Hippocampal formation (tissue), 2 donors: ENCODE results near the gene METTL1.
"Not testable (repeated sequence)": the region's sequence is repeated elsewhere in the genome, so short reads cannot be mapped to it uniquely, and the experiment has no call there.

Experiments used
- DNase-seq, 2 donors: peaks; one replicate each; lab custom pipeline; 2025; lab: John Stamatoyannopoulos, UW

METTL1 gene

GRCh38 chr12:57796996-57797395 is 25.1 kb upstream of the METTL1 start:
- DNase-seq = no peak

- no peak for DNase-seq
Observed at GRCh38 chr12:57795354-57795753, 23.4 kb upstream of the METTL1 start.

- no peak for DNase-seq
Observed at GRCh38 chr12:57793920-57794319, 22.0 kb upstream of the METTL1 start.

- no peak for DNase-seq
Observed at GRCh38 chr12:57783861-57784260, 12.0 kb upstream of the METTL1 start.

GRCh38 chr12:57783466-57783801 is 11.5 kb upstream of the METTL1 start:
- no peak for DNase-seq

GRCh38 chr12:57782608-57783465 is 10.9 kb upstream of the METTL1 start, which contains the start of gene TSFM:
Gene TSFM (plus strand): TSS chr12:57782787. CDS start chr12:57782802, 15 bp downstream.
- DNase-seq = peak; percentile 85 to 92

- no peak for DNase-seq
Observed at GRCh38 chr12:57782243-57782607, 10.3 kb upstream of the METTL1 start.

GRCh38 chr12:57781801-57782200 is 9.9 kb upstream of the METTL1 start:
- DNase-seq = no peak

- no peak for DNase-seq
Observed at GRCh38 chr12:57781244-57781643, 9.3 kb upstream of the METTL1 start.

- DNase-seq = no peak
Observed at GRCh38 chr12:57780284-57780897, 8.5 kb upstream of the METTL1 start.

- DNase-seq = no peak
Observed at GRCh38 chr12:57779736-57780135, 7.8 kb upstream of the METTL1 start.

- DNase-seq = no peak
Observed at GRCh38 chr12:57777911-57778310, 6.0 kb upstream of the METTL1 start.

- no peak for DNase-seq
Observed at GRCh38 chr12:57777367-57777766, 5.5 kb upstream of the METTL1 start.

- DNase-seq = no peak
Observed at GRCh38 chr12:57776247-57776587, 4.3 kb upstream of the METTL1 start.

- no peak for DNase-seq
Observed at GRCh38 chr12:57775563-57776246, 3.8 kb upstream of the METTL1 start.

GRCh38 chr12:57775044-57775443 is 3.1 kb upstream of the METTL1 start:
- no peak for DNase-seq

GRCh38 chr12:57774634-57775033 is 2.7 kb upstream of the METTL1 start:
- not testable (repeated sequence) for DNase-seq

- DNase-seq = peak in 1 of 2 donors; percentile 49
Observed at GRCh38 chr12:57772429-57773322, 771 bp upstream of the METTL1 start, which contains the start of gene EEF1AKMT3. Gene EEF1AKMT3 (plus strand): TSS chr12:57772614. CDS start chr12:57772725, 111 bp downstream.

GRCh38 chr12:57771236-57771872 is 551 bp downstream of the METTL1 start:
- DNase-seq = peak in 1 of 2 donors; percentile 64

- no peak for DNase-seq
Observed at GRCh38 chr12:57770734-57771133, 1.2 kb downstream of the METTL1 start.

GRCh38 chr12:57769594-57769993 is 2.3 kb downstream of the METTL1 start:
- DNase-seq = no peak
